LNCaP clone FGC (cell line): Measurements from ENCODE around the gene IL16.
"Not testable (repeated sequence)": the region's sequence is repeated elsewhere in the genome, so short reads cannot be mapped to it uniquely, and the experiment has no call there.

ENCODE experiments used
- DNase-seq: peaks from one replicate; pipeline ENCODE4 v3.0.0-alpha.2; 2011; ENCODE audit warnings: low read depth
- H3K4me3 ChIP-seq: 2 replicates; pipeline ENCODE4 v1.5.1; 2011; ENCODE audit warnings: mild to moderate bottlenecking, low read depth, low read length, control low read depth
- TF ChIP-seq, protein P1 (sequence below): IDR thresholded peaks from 2 replicates; pipeline ENCODE4 v1.5.1; 2012; ENCODE audit warnings: mild to moderate bottlenecking; ENCODE audit not compliant: control insufficient read depth, insufficient read depth; ENCODE audit errors: extremely low read depth

The IL16 gene

GRCh38 chr15:81157195-81157938, 39.3 kb upstream of the IL16 start:
- H3K4me3 ChIP-seq, result no peak overlapping the region
- TF ChIP-seq, protein P1, sequence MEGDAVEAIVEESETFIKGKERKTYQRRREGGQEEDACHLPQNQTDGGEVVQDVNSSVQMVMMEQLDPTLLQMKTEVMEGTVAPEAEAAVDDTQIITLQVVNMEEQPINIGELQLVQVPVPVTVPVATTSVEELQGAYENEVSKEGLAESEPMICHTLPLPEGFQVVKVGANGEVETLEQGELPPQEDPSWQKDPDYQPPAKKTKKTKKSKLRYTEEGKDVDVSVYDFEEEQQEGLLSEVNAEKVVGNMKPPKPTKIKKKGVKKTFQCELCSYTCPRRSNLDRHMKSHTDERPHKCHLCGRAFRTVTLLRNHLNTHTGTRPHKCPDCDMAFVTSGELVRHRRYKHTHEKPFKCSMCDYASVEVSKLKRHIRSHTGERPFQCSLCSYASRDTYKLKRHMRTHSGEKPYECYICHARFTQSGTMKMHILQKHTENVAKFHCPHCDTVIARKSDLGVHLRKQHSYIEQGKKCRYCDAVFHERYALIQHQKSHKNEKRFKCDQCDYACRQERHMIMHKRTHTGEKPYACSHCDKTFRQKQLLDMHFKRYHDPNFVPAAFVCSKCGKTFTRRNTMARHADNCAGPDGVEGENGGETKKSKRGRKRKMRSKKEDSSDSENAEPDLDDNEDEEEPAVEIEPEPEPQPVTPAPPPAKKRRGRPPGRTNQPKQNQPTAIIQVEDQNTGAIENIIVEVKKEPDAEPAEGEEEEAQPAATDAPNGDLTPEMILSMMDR, result no peak
- no peak for DNase-seq

GRCh38 chr15:81157939-81158223, 38.8 kb upstream of the IL16 start:
- TF ChIP-seq, protein P1, result no peak
- DNase-seq, result no peak
- H3K4me3 ChIP-seq, result no peak overlapping the region

- H3K4me3 ChIP-seq, DNase-seq: not testable (repeated sequence)
These were observed 38.1 kb upstream of the IL16 start for GRCh38 chr15:81158561-81158960.

DNA sequence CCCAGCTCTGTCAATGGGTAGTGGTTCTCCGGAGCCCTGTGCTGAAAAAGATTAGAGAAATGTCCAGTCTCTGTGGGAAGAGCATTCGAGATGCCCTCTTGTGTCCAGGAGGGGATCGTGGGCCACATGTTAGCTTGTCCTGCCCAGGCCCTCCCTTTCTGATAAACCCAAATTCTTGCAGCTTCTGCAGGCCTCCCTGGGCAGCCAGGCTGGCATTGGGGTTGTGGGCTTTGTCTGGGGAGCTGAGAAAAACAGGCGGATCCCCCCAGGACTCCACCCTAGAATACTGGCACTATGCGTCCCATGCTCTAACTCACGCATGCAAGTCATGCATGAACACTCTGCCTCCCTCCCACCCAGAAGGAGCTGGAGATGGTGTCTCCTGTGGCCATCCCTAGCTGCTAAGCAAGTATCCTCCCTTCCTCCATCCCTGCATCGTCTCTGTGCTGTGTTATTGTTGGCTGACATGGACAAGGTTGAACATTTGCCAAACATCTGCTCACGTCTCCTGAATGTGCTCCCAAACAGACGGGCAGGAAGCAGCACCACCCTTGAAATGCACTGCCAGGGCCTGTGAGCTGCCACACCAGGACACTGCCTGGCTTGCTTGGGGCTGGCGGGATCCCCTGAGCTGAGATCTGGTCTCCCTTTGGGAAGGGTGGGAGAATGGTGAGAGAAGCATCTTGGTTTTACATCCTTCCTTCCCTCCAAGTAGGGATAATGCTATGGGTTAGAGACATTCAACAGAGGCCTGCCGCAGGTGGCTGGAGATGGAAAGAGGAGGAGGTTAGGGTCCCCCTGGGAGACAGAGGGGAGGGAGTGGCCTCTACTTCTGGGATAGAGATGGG, 36.1 kb upstream of the IL16 start:
- H3K4me3 ChIP-seq, result no peak overlapping the region
- TF ChIP-seq, protein P1, result no peak
- DNase-seq, result no peak

- no peak for DNase-seq
- H3K4me3 ChIP-seq, result no peak overlapping the region
- TF ChIP-seq, protein P1, result no peak
These were observed 35.5 kb upstream of the IL16 start for GRCh38 chr15:81161160-81161673.

GRCh38 chr15:81161851-81162250, 34.8 kb upstream of the IL16 start:
- no peak overlapping the region for H3K4me3 ChIP-seq
- TF ChIP-seq, protein P1, result no peak
- DNase-seq, result no peak

DNA sequence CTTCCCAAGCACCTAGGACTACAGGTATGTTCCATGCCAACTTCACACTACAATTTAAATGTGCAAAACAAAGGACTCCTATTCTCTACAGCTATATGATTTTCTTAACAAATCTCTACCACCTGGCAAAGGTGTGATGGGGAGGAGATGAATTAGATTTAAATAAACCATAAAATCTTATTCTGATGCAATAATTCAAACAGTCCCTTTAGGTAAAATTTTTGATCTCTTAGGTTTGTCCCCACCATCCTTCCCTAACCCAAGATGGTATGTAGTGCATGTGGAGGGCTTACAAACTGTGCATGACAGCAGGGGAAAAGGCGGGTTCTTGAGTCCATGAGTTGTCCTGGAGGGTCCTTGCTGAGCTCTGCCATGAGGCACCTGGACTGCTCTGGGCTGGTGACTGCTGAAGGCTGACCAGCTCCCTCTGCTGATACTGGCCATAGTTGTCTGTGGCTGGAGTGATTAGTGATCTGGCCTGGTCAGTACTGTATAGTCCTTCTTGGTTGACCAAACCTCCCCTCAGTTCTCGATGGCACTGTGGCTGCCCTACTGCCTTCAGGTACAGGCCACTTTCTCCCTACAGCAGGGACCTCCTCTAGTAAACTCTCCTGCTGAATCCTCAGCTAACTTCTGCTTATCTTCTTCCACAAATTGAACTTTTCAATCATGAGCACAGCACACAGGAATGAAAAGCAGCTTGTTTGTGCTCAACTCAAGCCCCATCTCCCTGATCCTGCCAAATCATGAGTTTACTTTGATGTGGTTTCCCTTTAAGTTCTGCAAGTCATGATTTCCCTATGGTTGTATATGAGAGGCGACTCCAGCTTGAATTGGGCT, 32.5 kb upstream of the IL16 start:
- H3K4me3 ChIP-seq, result no peak overlapping the region
- DNase-seq, result no peak
- TF ChIP-seq, protein P1, result peak; percentile 19; the same call in 1 of the 2 replicates
